ACC112 (cell line): Measurements from ENCODE around the gene ELOVL3.

Source experiments
- H2AFZ ChIP-seq: fragments of 200-600 bp; sonication (generic); one replicate; pipeline ENCODE4 v1.6.0; 2017; ENCODE audit warnings: antibody characterized with exemption, low read length; ENCODE audit not compliant: unreplicated experiment
- H3K27ac ChIP-seq: fragments of 200-600 bp; sonication (generic); 2 replicates; pipeline ENCODE4 v1.5.1; 2014; ENCODE audit warnings: low read depth, mild to moderate bottlenecking, antibody characterized with exemption, low read length, moderate library complexity
- H3K27me3 ChIP-seq: fragments of 200-600 bp; sonication (generic); 2 replicates; pipeline ENCODE4 v1.6.1; 2014; ENCODE audit warnings: mild to moderate bottlenecking, antibody characterized with exemption, low read length, moderate library complexity, mixed read lengths; ENCODE audit not compliant: insufficient read depth
- H3K36me3 ChIP-seq: fragments of 200-600 bp; sonication (generic); 2 replicates; pipeline ENCODE4 v1.6.1; 2016; ENCODE audit warnings: mild to moderate bottlenecking, antibody characterized with exemption, low read length, moderate library complexity, mixed read lengths; ENCODE audit not compliant: insufficient read depth
- H3K4me1 ChIP-seq: fragments of 200-600 bp; sonication (generic); one replicate; pipeline ENCODE4 v1.6.1; 2016; ENCODE audit warnings: low read length, mixed read lengths; ENCODE audit not compliant: insufficient read depth, unreplicated experiment, control insufficient read depth
- H3K4me3 ChIP-seq: fragments of 200-600 bp; sonication (generic); 2 replicates; pipeline ENCODE4 v1.5.1; 2014; ENCODE audit warnings: mild to moderate bottlenecking, low read depth, low read length
- H3K79me2 ChIP-seq: fragments of 200-600 bp; sonication (generic); one replicate; pipeline ENCODE4 v1.6.0; 2016; ENCODE audit warnings: low read length; ENCODE audit not compliant: control insufficient read depth, unreplicated experiment, insufficient read depth

The ELOVL3 gene

DNA sequence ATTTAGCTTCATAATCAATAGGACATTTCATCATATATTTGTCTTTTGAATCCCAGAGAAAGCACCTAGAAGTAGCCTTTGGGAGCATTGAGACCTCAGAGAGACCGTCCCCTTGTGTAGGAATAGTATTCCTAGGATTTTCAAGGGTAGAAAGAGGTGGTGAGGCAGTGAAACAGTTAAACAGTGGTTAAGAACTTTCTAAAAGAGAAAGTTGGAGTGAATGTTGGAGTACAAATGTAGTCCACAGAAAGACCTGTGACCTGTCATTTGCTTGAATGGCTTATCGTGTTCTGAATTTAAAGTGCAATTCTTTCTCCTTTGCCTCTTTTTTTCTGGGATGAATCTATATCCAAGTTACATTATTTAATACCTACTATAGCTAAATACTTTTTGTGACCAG lies 49.2 kb downstream of the ELOVL3 start:
- Histone ChIP-seq H3K4me1 (peaks cover 24% of the 10 kb centered on the region), H3K4me3 (no peak overlapping the region), H3K36me3 (no peaks in the 10 kb centered on the region), H3K27me3 (no peaks in the 10 kb centered on the region), H3K27ac (no peak overlapping the region), H3K79me2 (peaks cover 82% of the 10 kb centered on the region), H2AFZ (no peak overlapping the region)

DNA sequence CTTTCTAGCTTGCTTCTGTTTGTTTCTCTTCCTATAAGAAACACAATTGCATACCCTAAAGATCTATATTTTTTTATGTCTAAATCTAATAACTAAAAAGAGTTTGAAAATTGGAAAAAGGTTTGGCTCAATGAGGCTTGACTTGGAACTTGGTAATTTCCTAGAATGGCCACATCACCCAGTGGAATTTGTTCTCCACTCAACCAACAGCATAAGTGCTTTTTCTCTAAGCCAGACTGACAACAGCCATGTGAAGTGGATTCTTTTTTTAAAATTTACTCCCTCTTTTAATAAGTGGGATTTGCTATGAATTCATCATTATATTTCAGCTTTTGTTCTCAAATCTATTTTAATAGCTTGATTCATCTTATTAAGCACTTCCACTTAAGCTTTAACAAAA lies 53.0 kb downstream of the ELOVL3 start:
- no peak overlapping the region for H3K4me3 ChIP-seq
- H3K4me1 ChIP-seq, result peaks cover 20% of the 10 kb centered on the region
- no peaks in the 10 kb centered on the region for H3K36me3 ChIP-seq
- H3K27me3 ChIP-seq, result no peaks in the 10 kb centered on the region
- no peak overlapping the region for H3K27ac ChIP-seq
- H2AFZ ChIP-seq, result no peak overlapping the region
- H3K79me2 ChIP-seq, result peaks cover 78% of the 10 kb centered on the region
